Activated CD4-positive, alpha-beta T cell treated with anti-CD3 and anti-CD28 coated beads, Interleukin-2, amount 50 U/mL, for 4 hours (primary cell): ENCODE data around the gene MEGF11.

Experiments used
- DNase-seq, 2 experiments: peaks; one replicate each; pipeline ENCODE4 v3.0.0-alpha.2; 2020

MEGF11 gene

GRCh38 chr15:65926899-65927298 is 326.7 kb downstream of the MEGF11 start:
- no peak for DNase-seq

GRCh38 chr15:65926459-65926858 is 327.1 kb downstream of the MEGF11 start:
- no peak for DNase-seq

DNA sequence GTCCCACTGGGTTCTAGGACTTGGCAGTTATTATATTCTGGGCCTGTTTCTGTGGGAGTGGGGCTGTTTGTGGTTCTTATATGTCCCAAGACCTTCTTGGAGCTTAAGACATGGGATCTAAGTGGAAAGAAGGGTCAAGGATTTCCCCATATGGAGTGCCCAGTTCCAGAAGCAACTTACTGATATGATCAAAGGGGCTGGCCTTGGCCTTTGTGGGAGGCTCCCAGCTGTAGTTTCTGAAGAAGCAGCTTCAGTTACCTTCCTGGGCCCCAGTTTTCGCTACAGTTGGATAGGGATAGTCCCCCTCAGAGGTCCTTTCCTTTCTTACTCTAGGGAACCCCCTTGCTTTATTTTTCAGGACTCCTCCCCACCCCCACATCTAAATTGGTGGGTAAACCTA is 328.2 kb downstream of the MEGF11 start:
- no peak for DNase-seq

GRCh38 chr15:65924004-65924403 is 329.5 kb downstream of the MEGF11 start:
- no peak for DNase-seq

GRCh38 chr15:65923264-65923663 is 330.3 kb downstream of the MEGF11 start:
- no peak for DNase-seq

DNA sequence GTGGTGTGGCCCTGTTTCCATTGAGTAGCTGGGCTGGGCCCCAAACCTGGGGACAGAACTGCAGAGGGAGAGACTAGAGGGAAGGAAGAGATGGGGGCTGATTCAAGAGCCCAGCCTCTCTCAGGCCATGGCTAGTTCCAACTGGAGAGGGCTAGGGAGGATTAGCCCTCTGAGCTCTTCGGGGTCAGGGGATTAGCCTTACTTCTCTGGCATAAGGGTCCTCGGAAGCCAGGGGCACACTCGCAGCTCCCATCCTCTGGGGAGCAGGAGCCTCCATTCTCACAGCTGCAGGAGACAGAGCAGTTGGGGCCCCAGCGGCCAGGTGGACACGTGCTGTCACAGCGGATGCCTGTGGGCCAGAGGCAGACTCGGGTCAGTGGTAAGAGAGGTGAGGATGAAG is 330.9 kb downstream of the MEGF11 start:
- no peak for DNase-seq

- no peak for DNase-seq
Observed at GRCh38 chr15:65921780-65922179, 331.8 kb downstream of the MEGF11 start.

GRCh38 chr15:65920825-65921309 is 332.7 kb downstream of the MEGF11 start:
- no peak for DNase-seq

DNA sequence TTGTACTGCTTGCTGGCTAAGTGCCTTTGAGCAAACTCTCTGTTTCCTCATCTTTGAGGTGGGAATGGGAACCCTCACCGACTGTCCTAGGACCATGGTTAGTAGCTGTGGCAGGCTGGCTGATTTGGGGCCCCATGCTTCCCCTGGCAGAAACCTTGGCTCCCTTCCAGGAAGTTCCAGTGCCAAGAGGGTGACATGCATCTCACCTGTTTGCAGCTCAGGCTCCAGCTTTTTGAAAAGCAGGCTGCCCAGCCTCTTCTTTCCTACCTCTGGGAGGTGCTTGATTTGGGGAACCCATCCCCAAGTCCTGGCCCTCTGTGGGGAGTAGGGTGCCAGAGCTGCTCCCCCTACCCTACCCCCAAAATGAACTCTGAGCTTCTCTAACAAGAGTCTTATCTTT is 333.4 kb downstream of the MEGF11 start:
- no peak for DNase-seq

DNA sequence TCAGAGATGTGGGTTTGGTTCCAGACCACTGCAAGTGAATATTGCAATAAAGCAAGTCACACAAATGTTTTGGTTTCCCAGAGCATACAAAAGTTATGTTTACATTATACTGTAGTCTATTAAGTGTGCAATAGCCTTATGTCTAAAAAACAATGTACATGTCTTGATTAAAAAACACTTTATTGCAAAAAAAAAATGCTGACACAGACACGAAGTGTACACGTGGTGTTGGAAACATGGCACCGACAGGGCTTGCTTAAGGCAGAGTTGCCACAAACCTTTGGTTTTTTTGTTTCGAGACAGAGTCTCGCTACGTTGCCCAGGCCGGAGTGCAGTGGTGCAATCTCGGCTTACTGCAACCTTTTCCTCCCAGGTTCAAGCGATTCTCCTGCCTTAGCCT is 334.2 kb downstream of the MEGF11 start:
- DNase-seq = no peak

DNA sequence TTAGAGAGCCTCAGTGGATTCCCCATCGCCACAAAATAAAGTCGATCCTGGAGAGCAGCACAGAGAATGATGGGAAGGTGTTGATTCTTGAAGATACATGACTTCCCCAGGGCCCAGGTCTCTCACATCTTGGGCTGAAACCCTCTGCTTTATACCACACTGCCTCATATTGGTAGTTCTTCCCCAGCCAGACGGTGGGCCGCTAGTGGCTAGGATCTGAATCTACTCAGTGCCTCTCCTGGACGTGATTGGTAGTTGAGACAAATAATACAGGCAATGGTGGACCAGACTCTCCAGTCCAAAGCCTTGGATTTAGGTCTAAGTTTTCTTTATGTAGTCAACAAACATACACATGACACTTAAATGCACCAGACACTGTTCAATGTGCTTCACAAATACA is 334.6 kb downstream of the MEGF11 start:
- DNase-seq = no peak

- no peak for DNase-seq
Observed at GRCh38 chr15:65918357-65918920, 335.1 kb downstream of the MEGF11 start.

GRCh38 chr15:65917936-65918335 is 335.6 kb downstream of the MEGF11 start:
- DNase-seq = no peak

- DNase-seq = no peak
Observed at GRCh38 chr15:65917407-65917756, 336.2 kb downstream of the MEGF11 start.

- DNase-seq = no peak
Observed at GRCh38 chr15:65916664-65917406, 336.7 kb downstream of the MEGF11 start.

- DNase-seq = no peak
Observed at GRCh38 chr15:65916041-65916663, 337.4 kb downstream of the MEGF11 start.

GRCh38 chr15:65914981-65915925 is 338.3 kb downstream of the MEGF11 start:
- DNase-seq = no peak

- DNase-seq = no peak
Observed at GRCh38 chr15:65914386-65914785, 339.2 kb downstream of the MEGF11 start.

- no peak for DNase-seq
Observed at GRCh38 chr15:65913631-65914199, 339.8 kb downstream of the MEGF11 start.

DNA sequence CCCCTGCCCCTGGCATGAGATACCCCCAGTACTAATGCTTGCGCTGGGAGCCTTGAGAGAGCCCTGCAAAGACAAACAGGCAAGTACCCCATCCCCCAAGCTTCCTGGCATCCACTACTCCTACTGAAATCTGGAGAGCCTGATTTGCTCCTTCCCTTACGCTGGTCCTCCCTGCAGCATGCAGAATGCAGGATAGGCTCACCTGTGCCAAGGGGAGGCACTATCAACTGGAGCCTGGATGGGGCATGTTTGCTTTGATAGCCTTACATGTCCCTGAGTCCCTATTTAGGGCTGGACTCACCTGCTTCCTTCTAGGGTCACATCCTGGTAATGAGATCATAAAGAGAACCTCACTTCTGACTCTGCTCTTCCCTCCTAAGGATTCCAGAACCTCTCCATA is 341.3 kb downstream of the MEGF11 start:
- DNase-seq = no peak

- DNase-seq = no peak
Observed at GRCh38 chr15:65910341-65910740, 343.2 kb downstream of the MEGF11 start.

DNA sequence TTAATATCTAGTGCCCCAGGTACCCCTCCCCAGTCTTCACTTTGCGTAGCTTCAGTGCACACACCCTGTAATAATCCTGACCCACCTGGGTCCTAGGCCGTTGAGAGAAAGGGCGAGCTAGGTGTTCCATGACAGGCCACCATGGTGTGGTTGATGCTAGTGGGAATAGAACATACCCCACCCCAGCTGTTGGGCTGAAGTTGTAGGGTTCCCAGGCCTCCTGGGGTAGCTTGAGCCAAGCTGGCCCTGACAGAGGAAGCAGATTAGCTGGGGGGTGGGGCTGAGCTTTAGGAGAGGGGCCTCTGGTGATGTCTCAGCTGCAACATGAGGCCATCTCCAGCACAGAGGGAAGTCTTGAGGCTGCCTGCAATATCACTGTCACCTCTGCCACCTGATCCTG is 343.7 kb downstream of the MEGF11 start:
- no peak for DNase-seq

DNA sequence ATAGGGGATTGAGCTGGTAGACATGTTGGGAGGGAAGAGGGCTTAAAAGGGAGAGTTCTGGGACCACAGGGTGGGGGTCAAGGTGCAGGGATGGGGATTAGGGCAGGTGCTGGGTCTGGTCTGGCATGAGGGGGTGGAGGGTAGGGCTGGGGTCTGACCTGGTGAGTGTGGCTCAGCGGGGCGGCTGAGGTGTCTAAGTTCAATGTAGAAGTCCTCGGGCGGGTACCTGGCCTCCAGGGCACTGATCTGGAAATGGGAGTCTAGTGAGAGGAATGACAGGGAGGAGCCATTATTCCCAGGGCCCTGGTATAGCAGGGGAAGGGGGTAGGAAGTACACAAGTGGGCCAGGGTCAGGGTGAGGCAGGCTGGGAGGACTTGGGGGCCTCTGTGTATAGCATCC is 344.7 kb downstream of the MEGF11 start:
- DNase-seq = no peak
